HepG2 (cell line): ENCODE measurements around the gene ELAC2. TPM values are rescaled to one million over a fixed set of nuclear protein-coding genes. Genes with fewer than 3 reads are reported as not detected.
A peak's percentile ranks its signal among the peaks of the same experiment; 100 is the strongest.

ENCODE experiments used
- CC2D1A ChIP-seq: sonication (generic); formaldehyde crosslinking; IDR thresholded peaks from 2 replicates; pipeline ENCODE4 v1.8.1; 2023; ENCODE audit warnings: mild to moderate bottlenecking, missing genetic modification reagents
- CSRNP2 ChIP-seq: sonication (generic); formaldehyde crosslinking; conservative IDR thresholded peaks from 2 replicates; pipeline ENCODE4 v1.8.0; 2022; ENCODE audit warnings: low read depth, missing genetic modification reagents
- IRF9 ChIP-seq: sonication (generic); formaldehyde crosslinking; IDR thresholded peaks from 2 replicates; pipeline ENCODE4 v1.8.0; 2022; ENCODE audit warnings: missing genetic modification reagents, mild to moderate bottlenecking, borderline replicate concordance
- MBD4 ChIP-seq: IDR thresholded peaks from 2 replicates; pipeline ENCODE4 v1.6.1; 2012; ENCODE audit warnings: low read length, inconsistent platforms, borderline replicate concordance
- PHF20 ChIP-seq: sonication (generic); formaldehyde crosslinking; IDR thresholded peaks from 2 replicates; pipeline ENCODE4 v1.5.0; 2020; ENCODE audit warnings: mild to moderate bottlenecking, missing genetic modification reagents
- PHF21A ChIP-seq: sonication (generic); formaldehyde crosslinking; IDR thresholded peaks from 2 replicates; pipeline ENCODE4 v1.5.0; 2020; ENCODE audit warnings: mild to moderate bottlenecking, missing genetic modification reagents
- RFX1 ChIP-seq: fragments of 450-650 bp; IDR thresholded peaks from 2 replicates; pipeline ENCODE4 v1.6.1; 2017
- SP1 ChIP-seq, 2 experiments: fragments of 450-650 bp in 1 of 2; sonication (generic) in 1 of 2; formaldehyde crosslinking in 1 of 2; IDR thresholded peaks; 2 replicates each; pipeline versions ENCODE4 v1.4.0 to v1.6.1; 2016 to 2020; ENCODE audit warnings: missing genetic modification reagents in 1 of 2
- TOPORS ChIP-seq: sonication (generic); formaldehyde crosslinking; IDR thresholded peaks from 2 replicates; pipeline ENCODE4 v1.8.0; 2023; ENCODE audit warnings: mild to moderate bottlenecking, missing genetic modification reagents
- ZBTB7B ChIP-seq: sonication (generic); formaldehyde crosslinking; IDR thresholded peaks from 2 replicates; pipeline ENCODE4 v1.4.0; 2020; ENCODE audit warnings: missing genetic modification reagents
- ZNF768 ChIP-seq: sonication (generic); formaldehyde crosslinking; IDR thresholded peaks from 2 replicates; pipeline ENCODE4 v1.4.0; 2020; ENCODE audit warnings: missing genetic modification reagents
- ZNF790 ChIP-seq: sonication (generic); formaldehyde crosslinking; IDR thresholded peaks from 2 replicates; pipeline ENCODE4 v1.8.0; 2022; ENCODE audit warnings: missing genetic modification reagents, mild to moderate bottlenecking, borderline replicate concordance
- ZXDC ChIP-seq: sonication (generic); formaldehyde crosslinking; IDR thresholded peaks from 2 replicates; pipeline ENCODE4 v1.5.0; 2020; ENCODE audit warnings: mild to moderate bottlenecking, missing genetic modification reagents
- polyA plus RNA-seq, 8 experiments: library from polyadenylated mRNA; depleted of rRNA in 3 of 8; stranded (reverse) in 7 of 8; unstranded in 1 of 8; fragments of >200 nt; fragmentation: Illumina TruSeq in 4 of 8; extraction: Trizol in 4 of 8; gene quantifications; 2 replicates each; pipeline versions ENCODE4 v1.2.1 to v1.2.3, GENCODE V29; 2011 to 2016; ENCODE audit warnings: low read depth in 4 of 8, missing spikeins in 1 of 8, mixed read lengths in 1 of 8; ENCODE audit not compliant: insufficient read depth in 1 of 8
- total RNA-seq, 5 experiments: library from RNA; depleted of rRNA; stranded (reverse); fragments of >200 nt; fragmentation: Illumina TruSeq; extraction: Trizol; gene quantifications; 2 replicates each; pipeline ENCODE4 v1.2.3, GENCODE V29; 2016; ENCODE audit warnings: low read depth in 1 of 5
- TF ChIP-seq, protein P1 (sequence below): sonication (generic); formaldehyde crosslinking; IDR thresholded peaks from one replicate; pipeline ENCODE4 v1.5.1; 2020; ENCODE audit warnings: mild to moderate bottlenecking, missing genetic modification reagents; ENCODE audit errors: not compliant biosample characterization

ELAC2 gene
- total and polyA plus RNA-seq, 2 of the 13 experiments (the other 11 are each of a cell fraction or from before 2014, with no cell fraction given): 35.6 to 50.4 TPM

- TF ChIP-seq, protein P1, sequence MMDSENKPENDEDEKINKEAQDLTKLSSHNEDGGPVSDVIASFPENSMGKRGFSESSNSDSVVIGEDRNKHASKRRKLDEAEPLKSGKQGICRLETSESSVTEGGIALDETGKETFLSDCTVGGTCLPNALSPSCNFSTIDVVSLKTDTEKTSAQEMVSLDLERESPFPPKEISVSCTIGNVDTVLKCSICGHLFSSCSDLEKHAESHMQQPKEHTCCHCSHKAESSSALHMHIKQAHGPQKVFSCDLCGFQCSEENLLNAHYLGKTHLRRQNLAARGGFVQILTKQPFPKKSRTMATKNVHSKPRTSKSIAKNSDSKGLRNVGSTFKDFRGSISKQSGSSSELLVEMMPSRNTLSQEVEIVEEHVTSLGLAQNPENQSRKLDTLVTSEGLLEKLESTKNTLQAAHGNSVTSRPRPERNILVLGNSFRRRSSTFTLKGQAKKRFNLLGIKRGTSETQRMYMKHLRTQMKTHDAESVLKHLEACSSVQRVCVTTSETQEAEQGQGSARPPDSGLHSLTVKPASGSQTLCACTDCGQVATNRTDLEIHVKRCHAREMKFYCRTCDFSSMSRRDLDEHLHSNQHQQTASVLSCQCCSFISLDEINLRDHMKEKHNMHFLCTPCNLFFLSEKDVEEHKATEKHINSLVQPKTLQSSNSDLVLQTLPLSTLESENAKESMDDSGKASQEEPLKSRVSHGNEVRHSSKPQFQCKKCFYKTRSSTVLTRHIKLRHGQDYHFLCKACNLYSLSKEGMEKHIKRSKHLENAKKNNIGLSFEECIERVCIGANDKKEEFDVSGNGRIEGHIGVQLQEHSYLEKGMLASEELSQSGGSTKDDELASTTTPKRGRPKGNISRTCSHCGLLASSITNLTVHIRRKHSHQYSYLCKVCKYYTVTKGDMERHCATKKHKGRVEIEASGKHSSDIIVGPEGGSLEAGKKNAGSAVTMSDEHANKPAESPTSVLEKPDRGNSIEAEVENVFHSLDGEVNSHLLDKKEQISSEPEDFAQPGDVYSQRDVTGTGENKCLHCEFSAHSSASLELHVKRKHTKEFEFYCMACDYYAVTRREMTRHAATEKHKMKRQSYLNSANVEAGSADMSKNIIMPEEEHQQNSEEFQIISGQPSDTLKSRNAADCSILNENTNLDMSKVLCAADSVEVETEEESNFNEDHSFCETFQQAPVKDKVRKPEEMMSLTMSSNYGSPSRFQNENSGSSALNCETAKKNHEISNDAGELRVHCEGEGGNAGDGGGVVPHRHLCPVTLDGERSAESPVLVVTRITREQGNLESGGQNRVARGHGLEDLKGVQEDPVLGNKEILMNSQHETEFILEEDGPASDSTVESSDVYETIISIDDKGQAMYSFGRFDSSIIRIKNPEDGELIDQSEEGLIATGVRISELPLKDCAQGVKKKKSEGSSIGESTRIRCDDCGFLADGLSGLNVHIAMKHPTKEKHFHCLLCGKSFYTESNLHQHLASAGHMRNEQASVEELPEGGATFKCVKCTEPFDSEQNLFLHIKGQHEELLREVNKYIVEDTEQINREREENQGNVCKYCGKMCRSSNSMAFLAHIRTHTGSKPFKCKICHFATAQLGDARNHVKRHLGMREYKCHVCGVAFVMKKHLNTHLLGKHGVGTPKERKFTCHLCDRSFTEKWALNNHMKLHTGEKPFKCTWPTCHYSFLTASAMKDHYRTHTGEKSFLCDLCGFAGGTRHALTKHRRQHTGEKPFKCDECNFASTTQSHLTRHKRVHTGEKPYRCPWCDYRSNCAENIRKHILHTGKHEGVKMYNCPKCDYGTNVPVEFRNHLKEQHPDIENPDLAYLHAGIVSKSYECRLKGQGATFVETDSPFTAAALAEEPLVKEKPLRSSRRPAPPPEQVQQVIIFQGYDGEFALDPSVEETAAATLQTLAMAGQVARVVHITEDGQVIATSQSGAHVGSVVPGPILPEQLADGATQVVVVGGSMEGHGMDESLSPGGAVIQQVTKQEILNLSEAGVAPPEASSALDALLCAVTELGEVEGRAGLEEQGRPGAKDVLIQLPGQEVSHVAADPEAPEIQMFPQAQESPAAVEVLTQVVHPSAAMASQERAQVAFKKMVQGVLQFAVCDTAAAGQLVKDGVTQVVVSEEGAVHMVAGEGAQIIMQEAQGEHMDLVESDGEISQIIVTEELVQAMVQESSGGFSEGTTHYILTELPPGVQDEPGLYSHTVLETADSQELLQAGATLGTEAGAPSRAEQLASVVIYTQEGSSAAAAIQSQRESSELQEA (CRISPR knock-in tag): peak; percentile 41
- no peak for TF ChIP-seq ZNF790 (CRISPR knock-in tag)
- TF ChIP-seq RFX1: no peak
- TF ChIP-seq TOPORS (CRISPR knock-in tag): peak; percentile 82
- TF ChIP-seq IRF9 (CRISPR knock-in tag): peak; percentile 81; the same call in 1 of the 2 replicates
- TF ChIP-seq SP1 (IDR thresholded peaks at IDR 0.05): no peak
- peak; percentile 81 for TF ChIP-seq SP1 (CRISPR knock-in tag; IDR thresholded peaks at IDR 0.05)
- TF ChIP-seq ZNF768 (CRISPR knock-in tag): peak; percentile 29; the same call in 1 of the 2 replicates
- TF ChIP-seq ZBTB7B (CRISPR knock-in tag): no peak
- no peak for TF ChIP-seq MBD4
- no peak for TF ChIP-seq ZXDC
- peak; percentile 85 for TF ChIP-seq PHF21A (CRISPR knock-in tag)
- TF ChIP-seq CSRNP2 (CRISPR knock-in tag): no peak
- TF ChIP-seq CC2D1A (CRISPR knock-in tag): no peak
- peak; percentile 93 for TF ChIP-seq PHF20
These were observed at the start of gene ELAC2 (continued) for GRCh38 chr17:13017655-13018459.
